ENCODE results near the gene B3GALT4. TPM values are rescaled to one million over a fixed set of nuclear protein-coding genes. Genes with fewer than 3 reads are reported as not detected.
A peak's percentile ranks its signal among the peaks of the same experiment; 100 is the strongest.

Gene B3GALT4
- total and polyA plus RNA-seq, 2 of the 13 experiments (the other 11 are each of a cell fraction or from before 2014, with no cell fraction given): 0.04 to 0.27 TPM

DNA sequence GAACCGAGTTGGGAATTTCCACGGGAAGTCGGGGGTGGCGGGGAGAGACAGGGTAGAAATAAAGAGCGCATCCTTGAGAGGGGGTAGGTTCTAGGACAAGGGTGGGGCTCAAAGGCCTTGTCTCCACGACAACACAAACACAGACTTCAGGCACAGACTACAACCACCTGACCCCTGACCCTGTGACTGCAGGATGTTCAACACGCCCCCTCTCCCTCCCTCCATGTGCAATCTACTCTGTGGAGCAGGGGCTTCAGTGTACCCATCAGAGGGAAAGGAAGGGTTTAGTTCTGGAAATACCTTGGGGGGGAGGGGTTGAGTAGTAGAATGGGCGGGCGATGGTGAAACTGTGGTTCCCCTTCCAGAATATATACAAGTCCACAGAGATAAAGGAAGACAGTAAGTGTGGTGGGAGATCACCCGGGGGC, 37.6 kb downstream of the B3GALT4 start (continued):
- TF ChIP-seq, protein P1, sequence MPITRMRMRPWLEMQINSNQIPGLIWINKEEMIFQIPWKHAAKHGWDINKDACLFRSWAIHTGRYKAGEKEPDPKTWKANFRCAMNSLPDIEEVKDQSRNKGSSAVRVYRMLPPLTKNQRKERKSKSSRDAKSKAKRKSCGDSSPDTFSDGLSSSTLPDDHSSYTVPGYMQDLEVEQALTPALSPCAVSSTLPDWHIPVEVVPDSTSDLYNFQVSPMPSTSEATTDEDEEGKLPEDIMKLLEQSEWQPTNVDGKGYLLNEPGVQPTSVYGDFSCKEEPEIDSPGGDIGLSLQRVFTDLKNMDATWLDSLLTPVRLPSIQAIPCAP (CRISPR knock-in tag; IDR thresholded peaks at IDR 0.05; ENCODE audit: low read depth): no peak
- no peak for TF ChIP-seq PCBP2 (optimal IDR thresholded peaks at IDR 0.05; ENCODE audit: low read depth, low read length, poor library complexity, severe bottlenecking)
- TF ChIP-seq XRCC5 (optimal IDR thresholded peaks at IDR 0.05; ENCODE audit: low read length): no peak
- TF ChIP-seq, protein P2, sequence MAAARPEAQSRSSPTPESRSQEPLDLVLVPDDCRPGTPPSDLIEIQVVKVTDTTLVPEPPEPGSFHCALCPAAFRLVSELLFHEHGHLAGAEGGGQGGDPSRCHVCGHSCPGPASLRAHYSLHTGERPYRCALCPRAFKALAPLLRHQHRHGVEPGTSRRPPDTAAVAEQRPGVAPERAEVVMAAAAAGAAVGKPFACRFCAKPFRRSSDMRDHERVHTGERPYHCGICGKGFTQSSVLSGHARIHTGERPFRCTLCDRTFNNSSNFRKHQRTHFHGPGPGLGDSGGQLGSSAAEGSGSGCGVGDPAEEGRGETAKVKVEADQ (CRISPR knock-in tag; IDR thresholded peaks at IDR 0.05; ENCODE audit: borderline replicate concordance): no peak
- TF ChIP-seq KDM6A (CRISPR knock-in tag; IDR thresholded peaks at IDR 0.05; ENCODE audit: low read depth): no peak
- TF ChIP-seq ZNF160 (CRISPR knock-in tag; IDR thresholded peaks at IDR 0.05): no peak
- TF ChIP-seq ZNF263 (CRISPR knock-in tag; IDR thresholded peaks at IDR 0.05): no peak
- no peak for TF ChIP-seq HMG20B (CRISPR knock-in tag; conservative IDR thresholded peaks at IDR 0.05)
- TF ChIP-seq, protein P3, sequence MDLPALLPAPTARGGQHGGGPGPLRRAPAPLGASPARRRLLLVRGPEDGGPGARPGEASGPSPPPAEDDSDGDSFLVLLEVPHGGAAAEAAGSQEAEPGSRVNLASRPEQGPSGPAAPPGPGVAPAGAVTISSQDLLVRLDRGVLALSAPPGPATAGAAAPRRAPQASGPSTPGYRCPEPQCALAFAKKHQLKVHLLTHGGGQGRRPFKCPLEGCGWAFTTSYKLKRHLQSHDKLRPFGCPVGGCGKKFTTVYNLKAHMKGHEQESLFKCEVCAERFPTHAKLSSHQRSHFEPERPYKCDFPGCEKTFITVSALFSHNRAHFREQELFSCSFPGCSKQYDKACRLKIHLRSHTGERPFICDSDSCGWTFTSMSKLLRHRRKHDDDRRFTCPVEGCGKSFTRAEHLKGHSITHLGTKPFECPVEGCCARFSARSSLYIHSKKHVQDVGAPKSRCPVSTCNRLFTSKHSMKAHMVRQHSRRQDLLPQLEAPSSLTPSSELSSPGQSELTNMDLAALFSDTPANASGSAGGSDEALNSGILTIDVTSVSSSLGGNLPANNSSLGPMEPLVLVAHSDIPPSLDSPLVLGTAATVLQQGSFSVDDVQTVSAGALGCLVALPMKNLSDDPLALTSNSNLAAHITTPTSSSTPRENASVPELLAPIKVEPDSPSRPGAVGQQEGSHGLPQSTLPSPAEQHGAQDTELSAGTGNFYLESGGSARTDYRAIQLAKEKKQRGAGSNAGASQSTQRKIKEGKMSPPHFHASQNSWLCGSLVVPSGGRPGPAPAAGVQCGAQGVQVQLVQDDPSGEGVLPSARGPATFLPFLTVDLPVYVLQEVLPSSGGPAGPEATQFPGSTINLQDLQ (CRISPR knock-in tag; IDR thresholded peaks at IDR 0.05): no peak
- TF ChIP-seq, protein P4, sequence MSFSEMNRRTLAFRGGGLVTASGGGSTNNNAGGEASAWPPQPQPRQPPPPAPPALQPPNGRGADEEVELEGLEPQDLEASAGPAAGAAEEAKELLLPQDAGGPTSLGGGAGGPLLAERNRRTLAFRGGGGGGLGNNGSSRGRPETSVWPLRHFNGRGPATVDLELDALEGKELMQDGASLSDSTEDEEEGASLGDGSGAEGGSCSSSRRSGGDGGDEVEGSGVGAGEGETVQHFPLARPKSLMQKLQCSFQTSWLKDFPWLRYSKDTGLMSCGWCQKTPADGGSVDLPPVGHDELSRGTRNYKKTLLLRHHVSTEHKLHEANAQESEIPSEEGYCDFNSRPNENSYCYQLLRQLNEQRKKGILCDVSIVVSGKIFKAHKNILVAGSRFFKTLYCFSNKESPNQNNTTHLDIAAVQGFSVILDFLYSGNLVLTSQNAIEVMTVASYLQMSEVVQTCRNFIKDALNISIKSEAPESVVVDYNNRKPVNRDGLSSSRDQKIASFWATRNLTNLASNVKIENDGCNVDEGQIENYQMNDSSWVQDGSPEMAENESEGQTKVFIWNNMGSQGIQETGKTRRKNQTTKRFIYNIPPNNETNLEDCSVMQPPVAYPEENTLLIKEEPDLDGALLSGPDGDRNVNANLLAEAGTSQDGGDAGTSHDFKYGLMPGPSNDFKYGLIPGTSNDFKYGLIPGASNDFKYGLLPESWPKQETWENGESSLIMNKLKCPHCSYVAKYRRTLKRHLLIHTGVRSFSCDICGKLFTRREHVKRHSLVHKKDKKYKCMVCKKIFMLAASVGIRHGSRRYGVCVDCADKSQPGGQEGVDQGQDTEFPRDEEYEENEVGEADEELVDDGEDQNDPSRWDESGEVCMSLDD (CRISPR knock-in tag; IDR thresholded peaks at IDR 0.05; ENCODE audit: borderline replicate concordance): no peak
- TF ChIP-seq, protein P5, sequence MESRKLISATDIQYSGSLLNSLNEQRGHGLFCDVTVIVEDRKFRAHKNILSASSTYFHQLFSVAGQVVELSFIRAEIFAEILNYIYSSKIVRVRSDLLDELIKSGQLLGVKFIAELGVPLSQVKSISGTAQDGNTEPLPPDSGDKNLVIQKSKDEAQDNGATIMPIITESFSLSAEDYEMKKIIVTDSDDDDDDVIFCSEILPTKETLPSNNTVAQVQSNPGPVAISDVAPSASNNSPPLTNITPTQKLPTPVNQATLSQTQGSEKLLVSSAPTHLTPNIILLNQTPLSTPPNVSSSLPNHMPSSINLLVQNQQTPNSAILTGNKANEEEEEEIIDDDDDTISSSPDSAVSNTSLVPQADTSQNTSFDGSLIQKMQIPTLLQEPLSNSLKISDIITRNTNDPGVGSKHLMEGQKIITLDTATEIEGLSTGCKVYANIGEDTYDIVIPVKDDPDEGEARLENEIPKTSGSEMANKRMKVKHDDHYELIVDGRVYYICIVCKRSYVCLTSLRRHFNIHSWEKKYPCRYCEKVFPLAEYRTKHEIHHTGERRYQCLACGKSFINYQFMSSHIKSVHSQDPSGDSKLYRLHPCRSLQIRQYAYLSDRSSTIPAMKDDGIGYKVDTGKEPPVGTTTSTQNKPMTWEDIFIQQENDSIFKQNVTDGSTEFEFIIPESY (CRISPR knock-in tag; IDR thresholded peaks at IDR 0.05): no peak
- no peak for TF ChIP-seq ZNF20 (CRISPR knock-in tag; IDR thresholded peaks at IDR 0.05)
- no peak for TF ChIP-seq ZNF605 (CRISPR knock-in tag; IDR thresholded peaks at IDR 0.05)
- TF ChIP-seq, protein P6, sequence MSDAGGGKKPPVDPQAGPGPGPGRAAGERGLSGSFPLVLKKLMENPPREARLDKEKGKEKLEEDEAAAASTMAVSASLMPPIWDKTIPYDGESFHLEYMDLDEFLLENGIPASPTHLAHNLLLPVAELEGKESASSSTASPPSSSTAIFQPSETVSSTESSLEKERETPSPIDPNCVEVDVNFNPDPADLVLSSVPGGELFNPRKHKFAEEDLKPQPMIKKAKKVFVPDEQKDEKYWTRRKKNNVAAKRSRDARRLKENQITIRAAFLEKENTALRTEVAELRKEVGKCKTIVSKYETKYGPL (CRISPR knock-in tag; IDR thresholded peaks at IDR 0.05): no peak
- no peak for TF ChIP-seq MAFK (conservative IDR thresholded peaks at IDR 0.05 in 1 of 2, IDR thresholded peaks at IDR 0.05 in 1 of 2; ENCODE audit: low read length in 2 of 2)
- TF ChIP-seq MXI1 (IDR thresholded peaks at IDR 0.05; ENCODE audit: borderline replicate concordance, low read depth, low read length): peak; percentile 73; the same call in 1 of the 3 replicates
